Upper lobe of left lung (tissue), 6 donors: Measurements from ENCODE around the gene SARS2. TPM values are rescaled to one million over a fixed set of nuclear protein-coding genes. Genes with fewer than 3 reads are reported as not detected.
"Not testable (repeated sequence)": the region's sequence is repeated elsewhere in the genome, so short reads cannot be mapped to it uniquely, and the experiment has no call there.

ENCODE experiments used
- ATAC-seq, 2 donors: fragments of 200-7000 bp; cut with Tn5 transposase; one replicate each; pipeline ENCODE4 v1.9.1; 2022; ENCODE audit warnings: mild to moderate bottlenecking in 2 of 2, moderate library complexity in 2 of 2; ENCODE audit not compliant: low FRiP score in 2 of 2
- DNase-seq, 2 donors: peaks; one replicate each; pipeline ENCODE4 v3.0.0-alpha.2; 2019 to 2020
- H3K27ac ChIP-seq, 4 donors: fragments of 200-600 bp; sonication (generic); one replicate each; pipeline ENCODE4 v1.5.1; 2016 to 2019
- H3K27me3 ChIP-seq, 4 donors: fragments of 200-600 bp; sonication (generic); one replicate each; pipeline ENCODE4 v1.5.1; 2017 to 2019
- H3K36me3 ChIP-seq, 4 donors: fragments of 200-600 bp; sonication (generic); one replicate each; pipeline ENCODE4 v1.5.1; 2016 to 2019
- H3K4me1 ChIP-seq, 4 donors: fragments of 200-600 bp; sonication (generic); one replicate each; pipeline ENCODE4 v1.5.1; 2018 to 2019
- H3K4me3 ChIP-seq, 4 donors: fragments of 200-600 bp; sonication (generic); one replicate each; pipeline ENCODE4 v1.5.1; 2017 to 2019; ENCODE audit warnings: mild to moderate bottlenecking in 2 of 4, moderate library complexity in 1 of 4
- H3K9me3 ChIP-seq, 4 donors: fragments of 200-600 bp; sonication (generic); one replicate each; pipeline ENCODE4 v1.5.1; 2018 to 2019
- EP300 ChIP-seq, 4 donors: sonication (generic); formaldehyde crosslinking; IDR thresholded peaks; one replicate each; pipeline ENCODE4 v1.5.1; 2017; ENCODE audit warnings: antibody characterized with exemption in 4 of 4, control low read depth in 2 of 4
- POLR2A ChIP-seq, 4 donors: fragments of 450-650 bp; IDR thresholded peaks; one replicate each; pipeline ENCODE4 v1.5.1; 2016 to 2017; ENCODE audit warnings: antibody characterized with exemption in 4 of 4, mild to moderate bottlenecking in 2 of 4
- POLR2AphosphoS5 ChIP-seq, 2 donors: sonication (generic); formaldehyde crosslinking; IDR thresholded peaks; one replicate each; pipeline ENCODE4 v1.5.1; 2017; ENCODE audit warnings: antibody characterized with exemption in 2 of 2
- WGBS, 2 donors: methylation state at CpG; one replicate each; pipeline ENCODE4 v1.1.5; 2017 to 2018; 5-methylcytosine and 5-hydroxymethylcytosine counted together
- total RNA-seq, 6 donors: library from RNA; depleted of rRNA in 4 of 6; stranded (reverse); fragments of >200 nt in 4 of 6; gene quantifications; one replicate each; pipeline versions ENCODE4 v1.1.0 to v1.2.1, GENCODE V29; 2016 to 2021
- TF ChIP-seq, protein P1 (sequence below), 6 experiments: fragments of 450-650 bp in 4 of 6; fragments of 200-600 bp in 2 of 6; sonication (generic) in 2 of 6; IDR thresholded peaks; one replicate each; pipeline ENCODE4 v1.5.1; 2016 to 2019; ENCODE audit warnings: antibody characterized with exemption in 6 of 6
- donor health status: DM: no; HTN: no; CAD: no; lungs with moderate emphysema.
- donor health status: DM: no; HTN: yes; CAD: no; lungs with severe emphysema.

The SARS2 gene
- total RNA-seq, 6 donors from 2014 or later = 14.3 to 54.5 (median 23.0) TPM

DNA sequence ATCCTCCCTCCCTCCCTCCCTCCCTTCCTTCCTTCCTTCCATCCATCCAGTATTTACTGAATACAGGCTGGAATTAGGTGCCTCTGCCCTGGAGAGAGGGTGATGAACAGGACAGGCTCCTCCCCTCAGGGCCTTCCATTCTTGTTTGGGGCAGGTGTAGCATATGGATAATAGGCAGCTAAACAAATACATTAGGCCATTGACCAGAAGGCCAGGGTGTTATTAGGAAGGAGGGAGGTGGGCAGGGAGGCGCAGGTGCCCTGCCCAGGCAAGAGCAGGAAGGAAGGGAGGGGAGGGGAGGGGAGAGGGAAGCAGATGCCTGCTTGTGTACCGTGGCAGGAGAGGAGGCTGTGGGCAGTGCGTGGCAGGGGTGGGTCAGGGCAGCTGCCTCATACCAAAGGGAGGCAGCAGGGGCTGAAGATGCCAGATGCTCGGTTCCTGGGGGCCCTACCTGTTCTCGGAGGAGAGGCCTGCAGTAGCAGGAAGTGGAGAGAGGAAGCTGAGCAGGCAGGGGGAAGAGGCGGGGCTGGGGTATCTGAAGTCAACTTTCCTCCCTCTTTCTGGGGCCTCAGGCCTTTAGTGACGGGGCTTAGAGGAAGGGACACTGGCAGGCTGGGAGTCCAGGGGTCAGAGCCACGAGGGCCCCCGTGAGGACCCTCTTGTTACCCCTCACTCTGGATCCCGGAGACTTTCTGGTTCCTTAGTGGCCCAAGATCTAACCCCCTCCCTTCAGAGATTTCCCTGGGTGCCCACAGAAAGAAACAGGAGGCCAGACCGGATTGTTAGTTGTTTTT lies 52.6 kb downstream of the SARS2 start, which contains the start of gene RINL:
Gene RINL, minus strand, starts transcription at position 495 of the 794 bp plus-strand sequence. CDS start 1,533 bp downstream, outside the sequence.
- TF ChIP-seq, protein P1, sequence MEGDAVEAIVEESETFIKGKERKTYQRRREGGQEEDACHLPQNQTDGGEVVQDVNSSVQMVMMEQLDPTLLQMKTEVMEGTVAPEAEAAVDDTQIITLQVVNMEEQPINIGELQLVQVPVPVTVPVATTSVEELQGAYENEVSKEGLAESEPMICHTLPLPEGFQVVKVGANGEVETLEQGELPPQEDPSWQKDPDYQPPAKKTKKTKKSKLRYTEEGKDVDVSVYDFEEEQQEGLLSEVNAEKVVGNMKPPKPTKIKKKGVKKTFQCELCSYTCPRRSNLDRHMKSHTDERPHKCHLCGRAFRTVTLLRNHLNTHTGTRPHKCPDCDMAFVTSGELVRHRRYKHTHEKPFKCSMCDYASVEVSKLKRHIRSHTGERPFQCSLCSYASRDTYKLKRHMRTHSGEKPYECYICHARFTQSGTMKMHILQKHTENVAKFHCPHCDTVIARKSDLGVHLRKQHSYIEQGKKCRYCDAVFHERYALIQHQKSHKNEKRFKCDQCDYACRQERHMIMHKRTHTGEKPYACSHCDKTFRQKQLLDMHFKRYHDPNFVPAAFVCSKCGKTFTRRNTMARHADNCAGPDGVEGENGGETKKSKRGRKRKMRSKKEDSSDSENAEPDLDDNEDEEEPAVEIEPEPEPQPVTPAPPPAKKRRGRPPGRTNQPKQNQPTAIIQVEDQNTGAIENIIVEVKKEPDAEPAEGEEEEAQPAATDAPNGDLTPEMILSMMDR (IDR thresholded peaks at IDR 0.05) = peak in 1 of 6 experiments; percentile 4
- TF ChIP-seq POLR2AphosphoS5 (IDR thresholded peaks at IDR 0.05) (peak in 1 of 2 donors; percentile 8), POLR2A (IDR thresholded peaks at IDR 0.05) (peak in 1 of 4 donors; percentile 37), EP300 (IDR thresholded peaks at IDR 0.05) (no peak)
- 22 to 24% methylated on average over 11 of the region's 11 CpGs for WGBS, 2 donors
- H3K4me1 ChIP-seq = peaks cover 16 to 19% (median 16%) of the 10 kb centered on the region in 4 donors
- peak in 1 of 2 donors; percentile 65 for DNase-seq
- H3K36me3 ChIP-seq = peaks cover 0 to 43% (median 28%) of the 10 kb centered on the region in 4 donors
- no peaks in the 10 kb centered on the region for H3K27me3 ChIP-seq
- no peaks in the 10 kb centered on the region for H3K9me3 ChIP-seq
- H3K27ac ChIP-seq = peak within 1 kb of the TSS; percentile 55 to 89 (median 86)
- peak; percentile 64 to 68 for ATAC-seq
- peak within 1 kb of the TSS in 2 of 4 donors; percentile 34 to 40 for H3K4me3 ChIP-seq

DNA sequence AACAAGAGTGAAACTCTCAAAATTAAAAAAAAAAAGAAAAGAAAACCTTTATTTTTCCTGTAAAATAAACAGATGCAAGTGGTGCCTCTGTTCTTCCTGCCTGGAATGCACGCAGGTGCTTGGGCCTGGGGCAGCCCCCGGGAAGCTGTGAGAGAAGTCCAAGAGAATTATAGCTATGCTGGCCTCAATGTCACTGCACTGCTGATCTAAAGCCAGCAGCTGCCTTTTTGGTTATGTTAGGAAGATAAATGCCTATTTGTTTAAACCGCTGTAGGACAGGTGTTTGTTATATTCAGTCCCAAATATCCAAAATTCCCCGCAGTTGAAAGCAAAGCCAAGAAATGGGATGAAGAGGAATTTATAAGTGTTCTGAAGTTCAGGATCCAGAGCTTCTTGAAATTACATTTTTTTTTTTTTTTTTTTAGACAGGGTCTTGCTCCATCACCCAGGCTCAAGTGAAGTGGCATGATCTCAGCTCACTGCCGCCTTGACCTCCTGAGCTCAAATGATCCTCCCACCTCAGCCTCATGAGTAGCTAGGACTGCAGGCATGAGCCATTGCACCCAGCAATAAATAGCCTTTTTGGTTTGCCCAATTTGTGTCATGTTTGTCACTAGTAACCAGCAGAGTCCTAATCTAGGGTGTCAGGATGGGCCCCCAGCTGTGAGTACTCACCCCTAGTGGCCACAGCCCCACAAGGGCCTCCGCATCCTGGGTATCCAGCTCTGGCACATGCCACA lies 54.7 kb downstream of the SARS2 start:
- 51 to 66% methylated on average over 5 to 6 of the region's 6 CpGs for WGBS, 2 donors
- Histone ChIP-seq H3K27ac (no peak overlapping the region), H3K36me3 (peaks cover 0 to 21% (median 14%) of the 10 kb centered on the region in 4 donors), H3K9me3 (no peaks in the 10 kb centered on the region), H3K27me3 (no peaks in the 10 kb centered on the region), H3K4me3 (no peak overlapping the region), H3K4me1 (peaks cover 16 to 19% (median 16%) of the 10 kb centered on the region in 4 donors)
- ATAC-seq (no peak), DNase-seq (no peak)
- TF ChIP-seq POLR2A (IDR thresholded peaks at IDR 0.05) = no peak

DNA sequence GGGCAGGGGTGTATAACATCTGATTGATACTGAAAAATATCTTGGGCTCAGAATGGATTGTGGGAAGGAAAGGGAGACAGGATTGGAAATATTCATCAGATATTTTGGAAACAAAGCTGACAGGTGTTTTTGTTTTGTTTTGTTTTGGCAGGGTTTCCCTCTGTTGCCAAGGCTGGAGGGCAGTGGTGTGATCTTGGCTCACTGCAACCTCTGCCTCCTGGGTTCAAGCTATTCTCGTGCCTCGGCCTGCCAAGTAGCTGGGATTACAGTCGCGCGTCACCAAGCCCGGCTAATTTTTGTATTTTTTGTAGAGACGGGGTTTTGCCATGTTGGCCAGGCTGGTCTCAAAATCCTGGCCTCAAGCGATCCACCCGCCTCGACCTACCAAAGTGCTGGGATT lies 57.2 kb downstream of the SARS2 start:
- ATAC-seq, H3K27ac ChIP-seq, H3K27me3 ChIP-seq, DNase-seq, H3K9me3 ChIP-seq, H3K36me3 ChIP-seq, H3K4me3 ChIP-seq: not testable (repeated sequence)
- 82 to 88% methylated on average over 10 of the region's 10 CpGs for WGBS, 2 donors
- peaks cover 25 to 35% (median 28%) of the 10 kb centered on the region in 4 donors for H3K4me1 ChIP-seq

DNA sequence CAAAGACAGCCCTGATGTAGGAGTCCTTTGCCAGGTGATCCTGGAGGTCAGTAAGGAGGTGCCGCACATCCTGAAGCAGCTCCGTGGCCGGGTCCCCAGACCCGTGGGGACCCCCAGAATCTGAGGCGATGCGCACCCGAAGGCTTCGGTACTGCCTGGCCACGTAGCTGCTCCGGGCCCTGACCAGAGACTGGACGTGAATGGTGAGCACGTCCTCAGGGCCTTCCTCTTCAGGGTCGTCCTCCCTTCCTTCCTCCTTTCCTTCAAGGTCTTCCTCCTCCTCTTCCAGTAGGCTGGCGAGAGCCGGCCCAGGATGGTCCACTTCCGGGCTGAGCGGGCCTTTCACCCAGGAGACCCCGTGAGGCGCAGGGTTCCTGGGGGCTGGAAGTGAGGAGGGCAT lies 60.0 kb downstream of the SARS2 start:
- Histone ChIP-seq H3K4me1 (peaks cover 14 to 22% (median 16%) of the 10 kb centered on the region in 4 donors), H3K4me3 (peak overlapping the region in 1 of 4 donors; percentile 56), H3K9me3 (no peaks in the 10 kb centered on the region), H3K36me3 (no peaks in the 10 kb centered on the region), H3K27me3 (no peaks in the 10 kb centered on the region), H3K27ac (peak overlapping the region in 2 of 4 donors; percentile 69 to 70)
- no peak for TF ChIP-seq EP300 (IDR thresholded peaks at IDR 0.05)
- TF ChIP-seq POLR2A (IDR thresholded peaks at IDR 0.05) = no peak
- no peak for TF ChIP-seq POLR2AphosphoS5 (IDR thresholded peaks at IDR 0.05)
- TF ChIP-seq, protein P1 (IDR thresholded peaks at IDR 0.05) = no peak
- WGBS, 2 donors = 86 to 90% methylated on average over 15 to 19 of the region's 19 CpGs
- ATAC-seq (no peak), DNase-seq (no peak)

DNA sequence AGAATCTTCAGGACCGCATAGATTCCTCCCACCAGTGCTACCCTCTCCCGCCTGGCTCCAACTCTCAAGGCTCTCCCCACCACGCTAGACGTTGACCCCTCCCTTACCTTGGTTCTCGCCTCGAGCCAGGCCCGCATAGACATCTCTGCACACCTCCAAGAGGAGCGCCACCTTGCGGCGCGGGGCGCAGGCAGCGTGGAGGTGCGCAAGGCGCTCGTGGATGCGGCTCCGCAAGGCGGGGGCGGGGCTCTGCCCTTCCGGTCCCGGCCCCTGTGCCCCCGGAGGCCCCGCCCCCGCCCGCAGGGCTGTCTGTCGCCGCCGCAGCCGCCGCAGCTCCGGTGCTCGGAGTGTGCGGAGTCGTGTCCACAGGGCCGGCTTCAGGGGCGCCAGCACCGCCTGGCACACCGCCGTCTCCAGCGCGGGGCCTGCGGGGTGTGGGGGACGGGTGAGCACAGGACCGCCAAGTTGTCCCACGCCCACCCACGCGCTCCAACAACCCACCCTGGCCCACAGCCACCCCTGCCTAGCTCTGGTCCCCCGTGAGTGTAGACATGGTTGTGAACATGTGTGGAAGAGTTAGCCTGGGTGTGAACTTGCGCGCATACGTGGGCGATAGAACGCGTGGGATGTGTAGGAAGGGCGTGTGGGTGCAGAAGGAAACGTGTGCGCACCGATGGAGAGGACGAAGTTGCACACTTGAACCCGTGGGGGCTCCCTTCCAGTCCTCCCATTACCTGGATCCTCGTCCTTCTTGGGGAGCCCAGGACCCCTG lies 60.5 kb downstream of the SARS2 start:
- H3K27ac ChIP-seq = peak overlapping the region in 3 of 4 donors; percentile 22 to 70 (median 69)
- DNase-seq (peak; percentile 87 to 98), ATAC-seq (peak; percentile 90 to 97)
- peaks cover 14 to 28% (median 18%) of the 10 kb centered on the region in 4 donors for H3K4me1 ChIP-seq
- peak; percentile 38 to 51 for TF ChIP-seq POLR2AphosphoS5 (IDR thresholded peaks at IDR 0.05)
- TF ChIP-seq, protein P1 (IDR thresholded peaks at IDR 0.05) = peak; percentile 87 to 95 (median 94)
- TF ChIP-seq EP300 (IDR thresholded peaks at IDR 0.05) = no peak
- TF ChIP-seq POLR2A (IDR thresholded peaks at IDR 0.05) = peak in 1 of 4 donors; percentile 38
- H3K4me3 ChIP-seq = peak overlapping the region; percentile 8 to 59 (median 48)
- H3K9me3 ChIP-seq = no peaks in the 10 kb centered on the region
- H3K27me3 ChIP-seq = no peaks in the 10 kb centered on the region
- no peaks in the 10 kb centered on the region for H3K36me3 ChIP-seq
- WGBS, 2 donors = 30 to 36% methylated on average over 34 to 41 of the region's 62 CpGs
